Osteocyte (in vitro differentiated cells): ENCODE measurements around the gene MT4. TPM values are rescaled to one million over a fixed set of nuclear protein-coding genes. Genes with fewer than 3 reads are reported as not detected.

Experiments used
- DNase-seq: peaks from one replicate; pipeline ENCODE4 v3.0.0; 2021; ENCODE audit warnings: mixed read lengths; ENCODE audit not compliant: unreplicated experiment; ENCODE audit errors: extremely low spot score
- H3K27ac Mint-ChIP-seq: one replicate; pipeline ENCODE4 v1.8.0; 2021; ENCODE audit warnings: mild to moderate bottlenecking, mixed read lengths; ENCODE audit not compliant: unreplicated experiment
- H3K27me3 Mint-ChIP-seq: one replicate; pipeline ENCODE4 v1.8.0; 2021; ENCODE audit warnings: mixed read lengths; ENCODE audit not compliant: unreplicated experiment
- H3K36me3 Mint-ChIP-seq: one replicate; pipeline ENCODE4 v1.8.0; 2021; ENCODE audit warnings: mixed read lengths; ENCODE audit not compliant: unreplicated experiment
- H3K4me1 Mint-ChIP-seq: one replicate; pipeline ENCODE4 v1.8.0; 2021; ENCODE audit warnings: mixed read lengths; ENCODE audit not compliant: unreplicated experiment
- H3K4me3 Mint-ChIP-seq: one replicate; pipeline ENCODE4 v1.8.0; 2021; ENCODE audit warnings: mild to moderate bottlenecking, moderate library complexity, mixed read lengths; ENCODE audit not compliant: unreplicated experiment
- H3K9me3 Mint-ChIP-seq: one replicate; pipeline ENCODE4 v1.8.0; 2021; ENCODE audit warnings: mixed read lengths; ENCODE audit not compliant: unreplicated experiment
- long read RNA-seq: library from polyadenylated mRNA; unstranded; transcript quantifications from one replicate; pipeline ENCODE4 v2.0.0, GENCODE V29; 2021
- total RNA-seq: library from RNA; stranded (reverse); gene quantifications from 2 replicates; pipeline ENCODE4 v1.2.1, GENCODE V29; 2021
- TF ChIP-seq, protein P1 (sequence below): fragments of 200-600 bp; sonication (generic); IDR thresholded peaks from 2 replicates; pipeline ENCODE4 v1.5.0; 2021; ENCODE audit warnings: antibody characterized with exemption, mild to moderate bottlenecking, moderate library complexity

MT4 gene
- total RNA-seq: not detected in 2 replicates
- long read RNA-seq: 0 reads

DNA sequence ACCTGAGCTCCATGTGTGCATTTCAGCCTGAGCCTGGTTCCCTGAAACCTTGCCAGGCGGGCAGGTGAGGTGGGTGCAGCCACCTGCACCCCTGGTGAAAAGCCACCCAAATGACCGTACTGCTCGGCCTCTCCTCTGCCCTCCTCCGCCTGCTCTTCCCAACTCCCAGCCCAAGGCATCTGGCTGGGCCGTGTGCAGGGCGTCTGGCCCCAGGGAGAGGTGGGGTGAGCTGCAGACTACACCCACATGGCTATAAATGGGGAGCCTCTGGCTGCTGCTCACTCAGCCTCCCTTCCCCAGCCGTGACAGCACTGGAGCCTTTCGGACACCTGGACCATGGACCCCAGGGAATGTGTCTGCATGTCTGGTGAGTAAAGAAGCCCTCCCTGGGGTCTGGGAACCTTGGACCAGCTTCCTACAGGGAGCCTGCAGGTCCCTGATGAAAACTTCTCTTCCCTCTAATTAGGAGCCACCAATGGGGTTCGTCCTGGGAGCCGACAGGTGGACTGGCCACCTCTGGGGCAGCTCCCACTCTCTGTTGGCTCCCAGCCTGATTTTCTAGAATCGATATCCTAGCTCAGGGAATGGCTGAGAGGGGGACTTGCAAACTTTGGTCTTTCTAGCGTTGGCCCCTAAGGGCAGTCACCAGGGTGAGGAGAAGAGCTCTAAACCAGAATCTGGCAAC lies at the start of gene MT4:
Gene MT4 (plus strand): TSS at position 281 of the 685 bp plus-strand sequence. CDS start 56 bp downstream, at position 337.
- DNase-seq: no peak
- H3K27ac Mint-ChIP-seq: no peak within 1 kb of the TSS
- TF ChIP-seq, protein P1, sequence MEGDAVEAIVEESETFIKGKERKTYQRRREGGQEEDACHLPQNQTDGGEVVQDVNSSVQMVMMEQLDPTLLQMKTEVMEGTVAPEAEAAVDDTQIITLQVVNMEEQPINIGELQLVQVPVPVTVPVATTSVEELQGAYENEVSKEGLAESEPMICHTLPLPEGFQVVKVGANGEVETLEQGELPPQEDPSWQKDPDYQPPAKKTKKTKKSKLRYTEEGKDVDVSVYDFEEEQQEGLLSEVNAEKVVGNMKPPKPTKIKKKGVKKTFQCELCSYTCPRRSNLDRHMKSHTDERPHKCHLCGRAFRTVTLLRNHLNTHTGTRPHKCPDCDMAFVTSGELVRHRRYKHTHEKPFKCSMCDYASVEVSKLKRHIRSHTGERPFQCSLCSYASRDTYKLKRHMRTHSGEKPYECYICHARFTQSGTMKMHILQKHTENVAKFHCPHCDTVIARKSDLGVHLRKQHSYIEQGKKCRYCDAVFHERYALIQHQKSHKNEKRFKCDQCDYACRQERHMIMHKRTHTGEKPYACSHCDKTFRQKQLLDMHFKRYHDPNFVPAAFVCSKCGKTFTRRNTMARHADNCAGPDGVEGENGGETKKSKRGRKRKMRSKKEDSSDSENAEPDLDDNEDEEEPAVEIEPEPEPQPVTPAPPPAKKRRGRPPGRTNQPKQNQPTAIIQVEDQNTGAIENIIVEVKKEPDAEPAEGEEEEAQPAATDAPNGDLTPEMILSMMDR: no peak
- no peaks in the 10 kb centered on the region for H3K9me3 Mint-ChIP-seq
- no peaks in the 10 kb centered on the region for H3K36me3 Mint-ChIP-seq
- peaks cover 34% of the 10 kb centered on the region for H3K27me3 Mint-ChIP-seq
- no peaks in the 10 kb centered on the region for H3K4me1 Mint-ChIP-seq
- H3K4me3 Mint-ChIP-seq: no peak within 1 kb of the TSS

DNA sequence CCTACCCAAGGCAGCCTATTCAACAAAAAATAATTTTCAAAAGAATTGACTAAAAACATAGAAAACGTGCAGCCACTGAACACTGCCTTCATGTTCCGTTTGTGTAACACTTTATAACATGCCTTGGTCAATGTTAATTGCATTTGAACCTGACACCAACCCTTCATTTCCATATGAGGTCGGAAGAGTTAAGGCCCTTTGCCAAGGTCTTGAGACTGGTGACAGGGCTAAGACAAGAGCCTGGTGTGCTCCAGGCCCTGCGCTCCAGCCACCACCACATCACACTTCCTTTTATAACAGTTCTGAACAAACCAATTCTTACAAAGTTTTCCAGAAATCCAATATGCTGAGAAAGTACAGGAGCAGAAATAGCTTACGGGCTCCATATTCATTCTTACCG lies 49.2 kb upstream of the MT4 start:
- TF ChIP-seq, protein P1: no peak
- H3K4me3 Mint-ChIP-seq: peak overlapping the region; percentile 56
- peak overlapping the region; percentile 88 for H3K27ac Mint-ChIP-seq
- no peaks in the 10 kb centered on the region for H3K27me3 Mint-ChIP-seq
- DNase-seq: no peak
- H3K4me1 Mint-ChIP-seq: peaks cover 74% of the 10 kb centered on the region
- H3K36me3 Mint-ChIP-seq: peaks cover 15% of the 10 kb centered on the region
- H3K9me3 Mint-ChIP-seq: no peaks in the 10 kb centered on the region

DNA sequence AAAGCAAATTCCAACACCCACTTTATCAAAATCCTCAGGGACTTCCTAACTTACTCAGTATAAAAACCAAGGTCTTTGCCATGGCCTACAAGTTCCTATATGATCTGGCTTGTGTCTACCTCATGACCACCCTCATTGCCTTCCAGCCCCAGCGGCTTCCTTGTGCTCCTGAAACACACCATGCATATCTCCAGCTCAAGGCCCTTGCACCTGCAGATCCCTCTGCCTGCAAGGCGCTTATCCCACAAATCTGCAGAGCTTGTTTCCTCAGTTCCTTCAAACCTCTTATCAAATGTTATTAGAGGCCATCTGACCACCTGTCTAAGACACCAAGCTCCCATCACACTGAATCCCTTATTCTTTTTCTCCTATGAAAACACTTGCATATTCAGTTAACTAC lies 47.7 kb upstream of the MT4 start:
- H3K36me3 Mint-ChIP-seq: peaks cover 3% of the 10 kb centered on the region
- H3K4me1 Mint-ChIP-seq: peaks cover 65% of the 10 kb centered on the region
- H3K27me3 Mint-ChIP-seq: no peaks in the 10 kb centered on the region
- H3K4me3 Mint-ChIP-seq: peak overlapping the region; percentile 20
- H3K27ac Mint-ChIP-seq: peak overlapping the region; percentile 76
- no peaks in the 10 kb centered on the region for H3K9me3 Mint-ChIP-seq
- TF ChIP-seq, protein P1: no peak
- DNase-seq: no peak

DNA sequence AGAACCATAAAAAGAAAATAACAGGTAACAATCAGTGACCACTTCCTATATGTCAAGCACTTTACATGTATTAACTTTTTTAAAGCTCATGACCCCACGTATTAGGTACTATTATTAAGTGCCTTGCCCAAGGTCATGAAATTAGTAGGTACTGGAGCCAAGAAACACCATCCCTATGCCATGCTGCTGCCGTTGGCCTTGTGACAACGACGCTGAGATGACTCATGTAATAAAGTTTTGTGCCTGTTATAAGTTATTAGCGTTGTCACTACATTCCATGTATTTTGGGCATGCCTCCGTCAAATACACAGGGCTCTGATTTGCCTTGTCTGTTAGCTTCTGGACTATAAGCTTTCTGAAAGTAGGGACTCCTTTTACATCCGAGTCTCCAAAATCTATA lies 46.4 kb upstream of the MT4 start:
- no peaks in the 10 kb centered on the region for H3K36me3 Mint-ChIP-seq
- no peak for DNase-seq
- H3K4me1 Mint-ChIP-seq: peaks cover 64% of the 10 kb centered on the region
- TF ChIP-seq, protein P1: no peak
- peak overlapping the region; percentile 86 for H3K4me3 Mint-ChIP-seq
- no peaks in the 10 kb centered on the region for H3K27me3 Mint-ChIP-seq
- no peaks in the 10 kb centered on the region for H3K9me3 Mint-ChIP-seq
- no peak overlapping the region for H3K27ac Mint-ChIP-seq

DNA sequence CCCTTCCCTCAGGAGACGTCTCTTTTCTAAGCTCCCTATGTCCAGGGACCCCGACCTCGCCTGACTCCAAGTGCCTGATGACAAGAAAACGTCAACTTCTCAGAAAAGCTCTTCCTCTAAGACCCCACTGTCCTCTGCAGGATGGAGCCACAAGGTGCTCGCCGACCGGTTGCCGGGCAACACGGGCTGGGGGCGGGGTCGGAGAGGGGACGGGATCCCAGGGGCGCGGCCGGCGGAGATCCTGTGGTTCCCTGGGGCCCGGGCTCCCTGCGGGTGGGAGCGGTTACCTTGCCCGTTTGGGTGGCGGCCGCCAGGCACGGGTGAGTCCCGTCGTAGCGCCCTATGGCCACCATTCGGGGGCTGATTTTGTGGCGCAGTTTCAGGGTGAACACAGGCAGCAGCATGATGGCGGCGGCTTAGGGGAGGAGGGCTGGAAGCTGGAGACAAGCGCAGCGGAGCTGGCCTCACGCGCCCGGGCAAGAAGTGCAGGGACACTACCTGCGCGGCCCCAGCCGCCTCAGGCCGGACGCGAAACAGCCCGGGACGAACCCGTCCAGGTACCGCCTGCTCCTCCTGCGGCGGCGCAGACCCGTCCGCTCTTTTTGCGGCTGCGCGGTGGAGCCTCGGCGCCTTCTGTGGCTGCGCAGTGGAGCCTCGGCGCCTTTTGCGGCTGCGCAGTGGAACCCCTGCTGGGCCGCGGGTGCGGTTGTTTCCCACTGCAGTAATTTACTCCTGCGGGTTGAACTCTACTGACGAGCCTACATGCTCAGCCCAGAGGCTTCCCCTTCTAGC lies 45.2 kb upstream of the MT4 start, which contains the start of gene BBS2:
Gene BBS2 (minus strand): TSS at position 566 of the 792 bp plus-strand sequence. CDS start 162 bp downstream, at position 404.
- DNase-seq: peak; percentile 95
- no peaks in the 10 kb centered on the region for H3K9me3 Mint-ChIP-seq
- H3K4me1 Mint-ChIP-seq: peaks cover 55% of the 10 kb centered on the region

More for the DNA sequence above, 45.2 kb upstream of the MT4 start, which contains the start of gene BBS2:
- no peaks in the 10 kb centered on the region for H3K36me3 Mint-ChIP-seq
- TF ChIP-seq, protein P1: no peak
- H3K27ac Mint-ChIP-seq: peak within 1 kb of the TSS; percentile 71
- no peaks in the 10 kb centered on the region for H3K27me3 Mint-ChIP-seq
- H3K4me3 Mint-ChIP-seq: peak within 1 kb of the TSS; percentile 86
